WTC11 (cell line): ENCODE data around the gene CELF1. TPM values are rescaled to one million over a fixed set of nuclear protein-coding genes. Genes with fewer than 3 reads are reported as not detected.

Experiments
- ATAC-seq: fragments of 200-7000 bp; cut with Tn5 transposase; 2 replicates; pipeline ENCODE4 v1.10.0; 2021; ENCODE audit warnings: mild to moderate bottlenecking, moderate library complexity
- CTCF ChIA-PET: fragments of 300-600 bp; sonication (Branson Sonifier 250); formaldehyde crosslinking; loops from one replicate; lab custom pipeline; 2021; ENCODE audit warnings: antibody characterized with exemption; lab: Charles Lee
- POLR2A ChIA-PET: fragments of 350-600 bp; sonication (Branson Sonifier 250); formaldehyde crosslinking; loops from one replicate; lab custom pipeline; 2021; ENCODE audit warnings: antibody characterized with exemption; lab: Charles Lee
- DNase-seq: peaks from one replicate; pipeline ENCODE4 v3.0.0; 2021; ENCODE audit warnings: low spot score
- H3K27ac Mint-ChIP-seq: 2 replicates; pipeline ENCODE4 v1.8.0; 2021; ENCODE audit warnings: mixed read lengths
- H3K27me3 Mint-ChIP-seq: 2 replicates; pipeline ENCODE4 v1.8.0; 2021; ENCODE audit warnings: low read depth, mild to moderate bottlenecking, moderate library complexity, mixed read lengths
- H3K36me3 Mint-ChIP-seq: 2 replicates; pipeline ENCODE4 v1.8.0; 2021; ENCODE audit warnings: mixed read lengths
- H3K4me1 Mint-ChIP-seq: 2 replicates; pipeline ENCODE4 v1.8.0; 2022; ENCODE audit warnings: mixed read lengths
- H3K4me3 Mint-ChIP-seq: 2 replicates; pipeline ENCODE4 v1.8.0; 2021; ENCODE audit warnings: mild to moderate bottlenecking, moderate library complexity, mixed read lengths
- H3K9me3 Mint-ChIP-seq: 2 replicates; pipeline ENCODE4 v1.8.0; 2021; ENCODE audit warnings: mixed read lengths
- ESRRA ChIP-seq: sonication (generic); formaldehyde crosslinking; IDR thresholded peaks from 2 replicates; pipeline ENCODE4 v1.8.1; 2022; ENCODE audit warnings: mild to moderate bottlenecking, missing genetic modification reagents, borderline replicate concordance
- GABPB1 ChIP-seq: sonication (generic); formaldehyde crosslinking; IDR thresholded peaks from 2 replicates; pipeline ENCODE4 v1.8.1; 2023; ENCODE audit warnings: mild to moderate bottlenecking, missing genetic modification reagents
- GTF2I ChIP-seq: fragments of 250-450 bp; sonication (Bioruptor Pico); conservative IDR thresholded peaks from 2 replicates; pipeline ENCODE4 v1.4.0; 2021; ENCODE audit warnings: mild to moderate bottlenecking
- MXD4 ChIP-seq: fragments of 250-450 bp; sonication (Bioruptor Pico); IDR thresholded peaks from 2 replicates; pipeline ENCODE4 v1.8.0; 2021; ENCODE audit warnings: mild to moderate bottlenecking, moderate library complexity, borderline replicate concordance
- NR1H2 ChIP-seq: sonication (generic); formaldehyde crosslinking; IDR thresholded peaks from 2 replicates; pipeline ENCODE4 v1.9.0; 2021; ENCODE audit warnings: mild to moderate bottlenecking, moderate library complexity, missing genetic modification reagents
- SMAD3 ChIP-seq: sonication (generic); formaldehyde crosslinking; IDR thresholded peaks from 2 replicates; pipeline ENCODE4 v1.8.0; 2022; ENCODE audit warnings: missing genetic modification reagents, mild to moderate bottlenecking, borderline replicate concordance
- SOX15 ChIP-seq: fragments of 250-450 bp; sonication (Bioruptor Pico); IDR thresholded peaks from 2 replicates; pipeline ENCODE4 v1.9.0; 2021; ENCODE audit warnings: mild to moderate bottlenecking
- TP53 ChIP-seq: sonication (generic); formaldehyde crosslinking; IDR thresholded peaks from 2 replicates; pipeline ENCODE4 v1.8.1; 2023; ENCODE audit warnings: mild to moderate bottlenecking, missing genetic modification reagents
- ZBTB21 ChIP-seq: sonication (generic); formaldehyde crosslinking; IDR thresholded peaks from 2 replicates; pipeline ENCODE4 v1.8.1; 2023; ENCODE audit warnings: mild to moderate bottlenecking, missing genetic modification reagents, borderline replicate concordance
- ZNF138 ChIP-seq: sonication (generic); formaldehyde crosslinking; conservative IDR thresholded peaks from 2 replicates; pipeline ENCODE4 v1.8.1; 2022; ENCODE audit warnings: mild to moderate bottlenecking, moderate library complexity, missing genetic modification reagents
- ZNF263 ChIP-seq: sonication (generic); formaldehyde crosslinking; IDR thresholded peaks from 2 replicates; pipeline ENCODE4 v1.8.1; 2022; ENCODE audit warnings: low read depth, mild to moderate bottlenecking, moderate library complexity, missing genetic modification reagents
- ZNF416 ChIP-seq: fragments of 250-450 bp; sonication (Bioruptor Pico); IDR thresholded peaks from 2 replicates; pipeline ENCODE4 v1.9.0; 2021; ENCODE audit warnings: mild to moderate bottlenecking, inconsistent platforms
- ZNF423 ChIP-seq: fragments of 250-450 bp; sonication (Bioruptor Pico); IDR thresholded peaks from 2 replicates; pipeline ENCODE4 v2.1.2; 2022; ENCODE audit warnings: mild to moderate bottlenecking, moderate library complexity
- total RNA-seq: library from RNA; stranded (reverse); gene quantifications from 3 replicates; pipeline ENCODE4 v1.2.3, GENCODE V29; 2021
- TF ChIP-seq, protein P1 (sequence below): fragments of 250-450 bp; sonication (Bioruptor Pico); IDR thresholded peaks from 2 replicates; pipeline ENCODE4 v1.9.0; 2021; ENCODE audit warnings: mild to moderate bottlenecking, borderline replicate concordance
- TF ChIP-seq, protein P2 (sequence below): fragments of 250-450 bp; sonication (Bioruptor Pico); IDR thresholded peaks from 2 replicates; pipeline ENCODE4 v1.9.0; 2021; ENCODE audit warnings: mild to moderate bottlenecking
- TF ChIP-seq, protein P3 (sequence below): sonication (generic); formaldehyde crosslinking; IDR thresholded peaks from 2 replicates; pipeline ENCODE4 v1.8.1; 2023; ENCODE audit warnings: mild to moderate bottlenecking, missing genetic modification reagents, moderate library complexity
- TF ChIP-seq, protein P4 (sequence below): fragments of 250-450 bp; sonication (Bioruptor Pico); conservative IDR thresholded peaks from 2 replicates; pipeline ENCODE4 v1.9.0; 2021; ENCODE audit warnings: mild to moderate bottlenecking
- TF ChIP-seq, protein P5 (sequence below): fragments of 250-450 bp; sonication (Bioruptor Pico); IDR thresholded peaks from 2 replicates; pipeline ENCODE4 v1.9.0; 2021; ENCODE audit warnings: moderate library complexity, mild to moderate bottlenecking, inconsistent platforms, borderline replicate concordance

Gene CELF1
- total RNA-seq, 1 experiment from 2014 or later = 177 TPM

DNA sequence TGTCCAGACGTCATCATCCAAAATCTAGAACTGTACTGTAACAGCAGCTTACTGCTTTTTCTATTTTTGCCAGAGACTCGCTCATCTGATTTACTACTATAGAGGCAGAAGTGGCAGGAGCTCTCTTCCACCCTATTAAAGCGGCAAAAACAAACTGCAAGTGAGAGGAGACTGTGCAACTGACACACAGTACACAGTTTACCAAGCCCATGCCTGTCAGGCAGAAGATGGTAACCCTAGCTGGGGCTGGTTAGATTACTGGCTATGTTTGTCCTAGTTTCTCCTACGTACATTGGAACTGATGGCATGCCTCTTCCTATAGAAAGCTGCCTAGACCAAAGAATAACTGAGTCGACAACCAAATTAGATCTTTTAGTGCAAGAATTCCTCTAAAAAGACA, 51.8 kb downstream of the CELF1 start (continued):
- TF ChIP-seq, protein P1, sequence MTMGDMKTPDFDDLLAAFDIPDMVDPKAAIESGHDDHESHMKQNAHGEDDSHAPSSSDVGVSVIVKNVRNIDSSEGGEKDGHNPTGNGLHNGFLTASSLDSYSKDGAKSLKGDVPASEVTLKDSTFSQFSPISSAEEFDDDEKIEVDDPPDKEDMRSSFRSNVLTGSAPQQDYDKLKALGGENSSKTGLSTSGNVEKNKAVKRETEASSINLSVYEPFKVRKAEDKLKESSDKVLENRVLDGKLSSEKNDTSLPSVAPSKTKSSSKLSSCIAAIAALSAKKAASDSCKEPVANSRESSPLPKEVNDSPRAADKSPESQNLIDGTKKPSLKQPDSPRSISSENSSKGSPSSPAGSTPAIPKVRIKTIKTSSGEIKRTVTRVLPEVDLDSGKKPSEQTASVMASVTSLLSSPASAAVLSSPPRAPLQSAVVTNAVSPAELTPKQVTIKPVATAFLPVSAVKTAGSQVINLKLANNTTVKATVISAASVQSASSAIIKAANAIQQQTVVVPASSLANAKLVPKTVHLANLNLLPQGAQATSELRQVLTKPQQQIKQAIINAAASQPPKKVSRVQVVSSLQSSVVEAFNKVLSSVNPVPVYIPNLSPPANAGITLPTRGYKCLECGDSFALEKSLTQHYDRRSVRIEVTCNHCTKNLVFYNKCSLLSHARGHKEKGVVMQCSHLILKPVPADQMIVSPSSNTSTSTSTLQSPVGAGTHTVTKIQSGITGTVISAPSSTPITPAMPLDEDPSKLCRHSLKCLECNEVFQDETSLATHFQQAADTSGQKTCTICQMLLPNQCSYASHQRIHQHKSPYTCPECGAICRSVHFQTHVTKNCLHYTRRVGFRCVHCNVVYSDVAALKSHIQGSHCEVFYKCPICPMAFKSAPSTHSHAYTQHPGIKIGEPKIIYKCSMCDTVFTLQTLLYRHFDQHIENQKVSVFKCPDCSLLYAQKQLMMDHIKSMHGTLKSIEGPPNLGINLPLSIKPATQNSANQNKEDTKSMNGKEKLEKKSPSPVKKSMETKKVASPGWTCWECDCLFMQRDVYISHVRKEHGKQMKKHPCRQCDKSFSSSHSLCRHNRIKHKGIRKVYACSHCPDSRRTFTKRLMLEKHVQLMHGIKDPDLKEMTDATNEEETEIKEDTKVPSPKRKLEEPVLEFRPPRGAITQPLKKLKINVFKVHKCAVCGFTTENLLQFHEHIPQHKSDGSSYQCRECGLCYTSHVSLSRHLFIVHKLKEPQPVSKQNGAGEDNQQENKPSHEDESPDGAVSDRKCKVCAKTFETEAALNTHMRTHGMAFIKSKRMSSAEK (CRISPR knock-in tag) = no peak
- TF ChIP-seq ESRRA (CRISPR knock-in tag) (no peak), ZNF263 (CRISPR knock-in tag) (no peak), GABPB1 (no peak), GTF2I (CRISPR knock-in tag) (no peak)
- TF ChIP-seq, protein P2, sequence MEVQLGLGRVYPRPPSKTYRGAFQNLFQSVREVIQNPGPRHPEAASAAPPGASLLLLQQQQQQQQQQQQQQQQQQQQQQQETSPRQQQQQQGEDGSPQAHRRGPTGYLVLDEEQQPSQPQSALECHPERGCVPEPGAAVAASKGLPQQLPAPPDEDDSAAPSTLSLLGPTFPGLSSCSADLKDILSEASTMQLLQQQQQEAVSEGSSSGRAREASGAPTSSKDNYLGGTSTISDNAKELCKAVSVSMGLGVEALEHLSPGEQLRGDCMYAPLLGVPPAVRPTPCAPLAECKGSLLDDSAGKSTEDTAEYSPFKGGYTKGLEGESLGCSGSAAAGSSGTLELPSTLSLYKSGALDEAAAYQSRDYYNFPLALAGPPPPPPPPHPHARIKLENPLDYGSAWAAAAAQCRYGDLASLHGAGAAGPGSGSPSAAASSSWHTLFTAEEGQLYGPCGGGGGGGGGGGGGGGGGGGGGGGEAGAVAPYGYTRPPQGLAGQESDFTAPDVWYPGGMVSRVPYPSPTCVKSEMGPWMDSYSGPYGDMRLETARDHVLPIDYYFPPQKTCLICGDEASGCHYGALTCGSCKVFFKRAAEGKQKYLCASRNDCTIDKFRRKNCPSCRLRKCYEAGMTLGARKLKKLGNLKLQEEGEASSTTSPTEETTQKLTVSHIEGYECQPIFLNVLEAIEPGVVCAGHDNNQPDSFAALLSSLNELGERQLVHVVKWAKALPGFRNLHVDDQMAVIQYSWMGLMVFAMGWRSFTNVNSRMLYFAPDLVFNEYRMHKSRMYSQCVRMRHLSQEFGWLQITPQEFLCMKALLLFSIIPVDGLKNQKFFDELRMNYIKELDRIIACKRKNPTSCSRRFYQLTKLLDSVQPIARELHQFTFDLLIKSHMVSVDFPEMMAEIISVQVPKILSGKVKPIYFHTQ (CRISPR knock-in tag) = no peak
- TF ChIP-seq, protein P3, sequence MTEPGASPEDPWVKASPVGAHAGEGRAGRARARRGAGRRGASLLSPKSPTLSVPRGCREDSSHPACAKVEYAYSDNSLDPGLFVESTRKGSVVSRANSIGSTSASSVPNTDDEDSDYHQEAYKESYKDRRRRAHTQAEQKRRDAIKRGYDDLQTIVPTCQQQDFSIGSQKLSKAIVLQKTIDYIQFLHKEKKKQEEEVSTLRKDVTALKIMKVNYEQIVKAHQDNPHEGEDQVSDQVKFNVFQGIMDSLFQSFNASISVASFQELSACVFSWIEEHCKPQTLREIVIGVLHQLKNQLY = no peak
- TF ChIP-seq, all 79 proteins: peak for 0

DNA sequence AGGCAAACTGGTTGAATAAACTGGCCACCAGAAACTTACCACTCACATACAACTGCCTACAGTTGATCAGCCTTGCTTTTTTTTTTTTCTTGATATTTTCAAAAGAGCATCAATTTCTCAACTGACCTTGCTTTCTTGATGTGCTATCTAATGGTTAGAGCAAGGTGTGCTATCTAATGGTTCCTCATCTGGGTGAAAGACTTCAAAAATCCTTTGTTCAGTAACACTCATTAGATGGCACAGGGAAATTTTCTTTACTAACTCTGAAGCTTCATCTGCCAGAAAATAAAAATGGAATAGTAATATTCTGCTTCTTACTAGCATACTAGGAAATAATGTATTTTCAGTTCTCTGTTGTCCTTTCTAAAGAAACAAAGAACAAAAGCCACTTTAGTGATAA, 52.8 kb downstream of the CELF1 start:
- TF ChIP-seq ZNF138 (CRISPR knock-in tag) = no peak
- TF ChIP-seq, all 79 proteins: peak for 0
- DNase-seq (no peak), ATAC-seq (no peak)
- ChIA-PET POLR2A (no interaction called here), CTCF (no interaction called here)
- H3K27ac Mint-ChIP-seq = no peak overlapping the region
- H3K4me3 Mint-ChIP-seq = no peak overlapping the region
- H3K27me3 Mint-ChIP-seq = no peaks in the 10 kb centered on the region
- H3K36me3 Mint-ChIP-seq = peaks cover 2% of the 10 kb centered on the region; the same call in 1 of the 2 replicates
- H3K4me1 Mint-ChIP-seq = peaks cover 59% of the 10 kb centered on the region
- no peaks in the 10 kb centered on the region for H3K9me3 Mint-ChIP-seq

DNA sequence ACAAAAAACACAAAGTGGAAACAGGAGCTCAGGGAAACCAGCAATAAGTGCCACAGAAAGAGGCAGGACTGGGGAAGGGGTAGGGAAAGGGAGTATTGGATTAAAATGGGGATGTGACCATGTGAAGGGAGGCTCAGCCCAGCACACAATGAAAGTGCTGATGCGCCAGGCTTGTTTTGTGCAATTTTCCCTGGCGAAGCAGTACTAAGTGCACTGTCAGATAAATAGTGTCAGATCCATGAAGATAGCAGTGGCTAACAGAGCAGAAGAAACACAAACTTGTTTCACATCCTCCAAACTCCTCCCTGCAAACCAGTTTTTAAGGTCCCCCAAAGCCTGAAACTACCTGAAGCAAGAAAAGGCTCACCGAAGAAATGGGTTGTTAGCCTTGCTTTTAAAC, 53.3 kb downstream of the CELF1 start:
- Mint-ChIP-seq H3K4me3 (no peak overlapping the region), H3K4me1 (peaks cover 56% of the 10 kb centered on the region), H3K27me3 (no peaks in the 10 kb centered on the region), H3K36me3 (no peaks in the 10 kb centered on the region), H3K27ac (peak overlapping the region; percentile 87; the same call in 1 of the 2 replicates), H3K9me3 (no peaks in the 10 kb centered on the region)
- CTCF ChIA-PET = no interaction called here
- no peak for DNase-seq
- POLR2A ChIA-PET = no interaction called here
- ATAC-seq = no peak
- TF ChIP-seq ZNF423 (no peak), SMAD3 (CRISPR knock-in tag) (no peak), TP53 (no peak), NR1H2 (CRISPR knock-in tag) (no peak), MXD4 (CRISPR knock-in tag) (no peak), ZBTB21 (CRISPR knock-in tag) (no peak), SOX15 (CRISPR knock-in tag) (no peak), ZNF416 (no peak)
- TF ChIP-seq, protein P4, sequence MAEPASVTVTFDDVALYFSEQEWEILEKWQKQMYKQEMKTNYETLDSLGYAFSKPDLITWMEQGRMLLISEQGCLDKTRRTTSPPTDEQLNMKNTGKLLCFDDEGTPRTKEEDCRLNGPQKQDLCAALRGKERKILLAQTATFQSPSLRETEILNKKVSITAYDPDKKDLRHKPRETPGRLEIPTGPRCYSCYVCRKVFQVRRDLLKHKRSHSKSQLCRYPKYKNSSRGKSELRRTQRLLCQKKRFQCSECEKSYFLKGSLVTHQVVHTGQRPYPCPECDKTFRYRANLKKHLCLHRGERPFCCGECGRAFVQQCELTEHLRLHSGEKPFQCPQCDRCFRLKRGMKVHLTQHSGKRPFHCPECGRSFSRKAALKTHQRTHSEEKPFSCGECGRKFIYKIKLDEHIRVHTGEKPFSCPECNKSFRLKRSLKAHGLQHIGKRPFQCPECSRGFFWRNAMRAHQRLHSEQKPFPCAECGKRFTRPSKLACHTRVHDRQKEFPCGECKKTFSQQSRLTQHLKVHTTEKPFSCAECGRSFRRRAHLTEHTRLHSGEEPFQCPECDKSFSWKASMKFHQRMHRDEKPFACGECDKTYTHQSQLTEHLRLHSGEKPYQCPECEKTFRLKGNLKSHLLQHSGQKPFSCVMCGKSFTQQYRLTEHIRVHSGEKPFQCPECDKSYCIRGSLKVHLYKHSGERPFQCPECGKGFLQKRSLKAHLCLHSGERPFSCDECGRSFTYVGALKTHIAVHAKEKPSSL = no peak
- TF ChIP-seq, protein P2 (CRISPR knock-in tag) = no peak
- TF ChIP-seq, protein P5, sequence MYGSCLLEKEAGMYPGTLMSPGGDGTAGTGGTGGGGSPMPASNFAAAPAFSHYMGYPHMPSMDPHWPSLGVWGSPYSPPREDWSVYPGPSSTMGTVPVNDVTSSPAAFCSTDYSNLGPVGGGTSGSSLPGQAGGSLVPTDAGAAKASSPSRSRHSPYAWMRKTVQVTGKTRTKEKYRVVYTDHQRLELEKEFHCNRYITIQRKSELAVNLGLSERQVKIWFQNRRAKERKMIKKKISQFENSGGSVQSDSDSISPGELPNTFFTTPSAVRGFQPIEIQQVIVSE (CRISPR knock-in tag) = no peak
